ENCODE measurements around the gene TEC.

Gene TEC

GRCh38 chr4:48267574-48267973, 2.1 kb downstream of the TEC start:
- no peak for DNase-seq

- DNase-seq = no peak
Measured at GRCh38 chr4:48266781-48267180, 2.9 kb downstream of the TEC start.

- DNase-seq = no peak
Measured at GRCh38 chr4:48262926-48263325, 6.7 kb downstream of the TEC start.

GRCh38 chr4:48262484-48262883, 7.2 kb downstream of the TEC start:
- no peak for DNase-seq

- DNase-seq = no peak
Measured at GRCh38 chr4:48261281-48261680, 8.4 kb downstream of the TEC start.

GRCh38 chr4:48259748-48260147, 9.9 kb downstream of the TEC start:
- DNase-seq = no peak

GRCh38 chr4:48258845-48259397, 10.7 kb downstream of the TEC start:
- DNase-seq = no peak

- DNase-seq = no peak
Measured at GRCh38 chr4:48255959-48256342, 13.7 kb downstream of the TEC start.

- DNase-seq = no peak
Measured at GRCh38 chr4:48255072-48255958, 14.3 kb downstream of the TEC start.

GRCh38 chr4:48254381-48255071, 15.1 kb downstream of the TEC start:
- no peak for DNase-seq

- DNase-seq = no peak
Measured at GRCh38 chr4:48252313-48252712, 17.3 kb downstream of the TEC start.

GRCh38 chr4:48250980-48251379, 18.7 kb downstream of the TEC start:
- DNase-seq = no peak

GRCh38 chr4:48250343-48250742, 19.3 kb downstream of the TEC start:
- DNase-seq = no peak

- DNase-seq = no peak
Measured at GRCh38 chr4:48249378-48249777, 20.3 kb downstream of the TEC start.

- DNase-seq = no peak
Measured at GRCh38 chr4:48248559-48248953, 21.1 kb downstream of the TEC start.

- DNase-seq = no peak
Measured at GRCh38 chr4:48247878-48248558, 21.6 kb downstream of the TEC start.

GRCh38 chr4:48247142-48247877, 22.3 kb downstream of the TEC start:
- no peak for DNase-seq

- no peak for DNase-seq
Measured at GRCh38 chr4:48244665-48245064, 25.0 kb downstream of the TEC start.

GRCh38 chr4:48243887-48244286, 25.8 kb downstream of the TEC start:
- no peak for DNase-seq

GRCh38 chr4:48243429-48243828, 26.2 kb downstream of the TEC start:
- no peak for DNase-seq

- no peak for DNase-seq
Measured at GRCh38 chr4:48242511-48243195, 27.0 kb downstream of the TEC start.

GRCh38 chr4:48241731-48242130, 27.9 kb downstream of the TEC start:
- no peak for DNase-seq
